Activated gamma-delta T cell (primary cell): ENCODE measurements around the gene IFNA4.
"Not testable (repeated sequence)": the region's sequence is repeated elsewhere in the genome, so short reads cannot be mapped to it uniquely, and the experiment has no call there.

Source experiments
- DNase-seq: peaks from one replicate; lab custom pipeline; 2025; lab: John Stamatoyannopoulos, UW

IFNA4 gene

GRCh38 chr9:21166560-21166959, 20.8 kb downstream of the IFNA4 start, which contains the start of gene IFNA21:
Gene IFNA21, minus strand, starts transcription at chr9:21166660. Its CDS starts 48 bp downstream, at chr9:21166612.
- DNase-seq, result not testable (repeated sequence)

GRCh38 chr9:21165516-21165915, 21.9 kb downstream of the IFNA4 start:
- no peak for DNase-seq

GRCh38 chr9:21160178-21160577, 27.2 kb downstream of the IFNA4 start:
- DNase-seq, result no peak

GRCh38 chr9:21155501-21155900, 31.9 kb downstream of the IFNA4 start:
- DNase-seq, result no peak

GRCh38 chr9:21154018-21154608, 33.3 kb downstream of the IFNA4 start:
- no peak for DNase-seq

GRCh38 chr9:21153336-21154017, 33.9 kb downstream of the IFNA4 start:
- DNase-seq, result no peak

- no peak for DNase-seq
These were observed 42.8 kb downstream of the IFNA4 start for GRCh38 chr9:21144603-21145002.

- no peak for DNase-seq
These were observed 45.9 kb downstream of the IFNA4 start, which contains the start of gene IFNW1 for GRCh38 chr9:21141427-21141882. Gene IFNW1, minus strand, starts transcription at chr9:21141832. Its CDS starts 262 bp downstream, at chr9:21141570.

- DNase-seq, result no peak
These were observed 50.4 kb downstream of the IFNA4 start for GRCh38 chr9:21137020-21137419.
